HG03521 (cell line): ENCODE measurements around the gene PPP1R15A.
"Not testable (repeated sequence)": the region's sequence is repeated elsewhere in the genome, so short reads cannot be mapped to it uniquely, and the experiment has no call there.

Experiments used
- ATAC-seq: cut with Tn5 transposase; IDR thresholded peaks from one replicate; pipeline ENCODE4 v1.9.1; 2021; ENCODE audit warnings: mild to moderate bottlenecking, moderate library complexity; ENCODE audit not compliant: unreplicated experiment

Gene PPP1R15A

DNA sequence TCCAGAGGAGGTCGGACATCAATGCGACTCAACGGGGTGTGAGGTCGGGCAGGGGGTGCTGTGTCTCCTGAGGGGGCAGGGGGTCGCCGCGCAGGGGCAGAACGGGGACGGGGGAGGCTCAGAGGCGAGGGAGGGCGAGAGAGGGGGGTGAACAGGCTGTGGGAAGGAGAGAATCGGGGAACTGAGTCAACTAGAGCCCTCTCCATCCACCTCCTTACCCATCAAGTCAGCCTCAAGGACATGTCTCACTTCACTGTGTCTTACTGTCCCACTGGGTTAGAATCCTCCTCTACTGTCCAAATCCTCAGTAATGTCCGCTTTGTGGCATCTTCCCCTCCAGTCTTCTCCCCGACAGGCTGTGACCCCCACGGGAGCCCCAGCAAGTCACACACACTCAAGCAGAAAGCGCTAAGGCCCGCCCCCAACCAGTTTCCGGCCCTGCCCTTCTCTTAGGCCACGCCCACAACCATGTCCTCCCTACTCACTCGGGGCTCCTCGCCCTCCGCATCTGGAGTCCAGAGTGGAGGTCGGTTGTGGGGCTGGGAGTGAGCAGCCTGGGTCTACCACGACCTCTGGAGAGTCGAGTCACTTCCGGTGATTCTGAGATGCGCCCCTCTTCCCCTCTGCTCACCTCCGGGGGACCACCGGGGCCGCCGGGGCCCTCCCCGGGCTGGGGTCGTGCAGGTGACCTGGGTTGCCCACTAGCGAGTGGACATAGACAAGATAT lies 13.1 kb upstream of the PPP1R15A start:
- no peak for ATAC-seq

- no peak for ATAC-seq
These were observed 12.3 kb upstream of the PPP1R15A start for GRCh38 chr19:48859711-48860572.

DNA sequence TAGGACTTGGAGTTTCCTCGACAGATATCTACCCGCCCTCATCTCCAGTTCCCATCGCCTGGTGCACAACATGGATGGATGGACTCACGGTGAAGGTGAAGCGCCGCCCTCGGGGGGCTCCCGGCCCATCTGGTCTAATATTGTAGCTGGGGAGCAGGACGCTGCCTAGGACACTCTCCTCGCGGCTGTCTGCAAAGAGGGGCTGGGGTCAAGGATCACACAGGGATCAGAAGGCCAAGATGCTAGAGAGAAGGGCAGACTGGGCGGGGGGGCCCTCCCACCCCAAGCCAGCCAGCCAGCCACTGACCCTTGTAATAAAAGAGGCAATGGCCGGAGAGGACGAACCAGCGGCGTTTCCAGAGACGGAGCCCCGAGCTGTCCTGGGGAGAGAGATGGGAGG lies 10.9 kb upstream of the PPP1R15A start:
- ATAC-seq, result no peak

DNA sequence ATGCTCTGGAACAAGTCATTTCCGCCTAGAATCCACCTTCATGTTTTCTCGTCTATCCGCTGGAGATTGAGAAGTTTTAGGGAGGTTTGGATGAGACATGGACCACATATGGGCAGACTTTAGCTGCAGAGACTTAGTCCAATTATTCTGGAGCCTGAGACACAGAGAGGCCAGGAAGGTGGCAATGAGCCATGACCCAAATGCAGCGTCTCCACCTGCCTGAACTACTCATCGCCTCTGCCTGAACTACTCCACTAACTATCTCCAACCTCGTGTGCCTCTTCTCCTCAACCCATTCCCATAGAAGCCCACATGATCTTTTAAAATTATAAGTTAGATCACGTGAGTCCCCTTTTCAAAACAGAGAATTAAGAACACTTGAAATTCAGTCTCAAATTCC lies 9.4 kb upstream of the PPP1R15A start:
- no peak for ATAC-seq

- no peak for ATAC-seq
These were observed 5.5 kb upstream of the PPP1R15A start for GRCh38 chr19:48866692-48867091.

DNA sequence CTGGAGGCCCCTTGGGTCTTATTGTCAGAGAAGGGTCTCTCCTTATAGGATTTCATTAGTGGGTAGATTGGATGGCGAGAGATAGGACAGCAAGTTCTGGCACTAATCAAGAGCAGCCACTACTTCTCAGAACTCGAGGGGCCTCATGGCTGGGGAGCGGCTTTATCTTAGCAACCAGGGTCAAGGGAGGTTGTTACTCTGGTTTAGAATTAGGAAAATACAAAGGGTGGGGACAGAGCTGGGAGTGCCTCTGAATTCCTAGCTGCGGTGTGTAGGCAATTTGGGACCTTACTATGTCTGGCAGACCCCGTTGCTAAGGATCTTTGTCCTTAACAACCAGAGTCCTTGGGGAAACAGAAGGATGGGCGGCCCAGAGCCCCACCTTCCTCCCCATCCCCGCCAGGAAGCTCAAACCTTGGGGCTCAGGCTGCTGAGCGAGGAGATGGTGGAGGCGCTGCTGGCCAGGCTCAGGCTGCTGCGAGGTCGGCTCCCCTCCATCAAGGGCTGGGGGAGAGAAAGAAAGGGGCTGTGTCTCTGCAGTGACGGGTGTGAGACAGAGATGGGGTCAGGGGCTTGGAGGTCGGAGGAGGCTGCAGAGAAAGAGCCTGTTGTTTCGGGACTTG lies 5.0 kb upstream of the PPP1R15A start:
- ATAC-seq, result no peak

DNA sequence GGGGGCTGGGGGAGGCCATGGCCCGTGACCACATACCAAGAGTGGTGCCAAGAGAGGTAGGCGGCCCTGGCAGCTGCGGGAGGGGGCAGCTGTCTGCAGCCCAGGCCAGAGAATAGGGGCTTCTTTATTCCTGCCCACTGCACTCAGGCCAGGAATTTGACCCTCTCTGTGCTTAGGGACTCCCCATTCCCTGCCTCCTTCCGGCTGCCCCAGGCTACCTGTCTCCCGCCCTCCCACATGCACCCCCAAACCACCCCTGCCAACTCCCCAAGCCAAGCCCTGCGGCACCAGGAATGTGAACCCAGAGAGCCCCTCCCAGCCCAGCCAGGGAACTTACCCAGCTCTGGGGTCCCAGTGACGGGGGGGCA lies 4.5 kb upstream of the PPP1R15A start:
- ATAC-seq, result no peak

DNA sequence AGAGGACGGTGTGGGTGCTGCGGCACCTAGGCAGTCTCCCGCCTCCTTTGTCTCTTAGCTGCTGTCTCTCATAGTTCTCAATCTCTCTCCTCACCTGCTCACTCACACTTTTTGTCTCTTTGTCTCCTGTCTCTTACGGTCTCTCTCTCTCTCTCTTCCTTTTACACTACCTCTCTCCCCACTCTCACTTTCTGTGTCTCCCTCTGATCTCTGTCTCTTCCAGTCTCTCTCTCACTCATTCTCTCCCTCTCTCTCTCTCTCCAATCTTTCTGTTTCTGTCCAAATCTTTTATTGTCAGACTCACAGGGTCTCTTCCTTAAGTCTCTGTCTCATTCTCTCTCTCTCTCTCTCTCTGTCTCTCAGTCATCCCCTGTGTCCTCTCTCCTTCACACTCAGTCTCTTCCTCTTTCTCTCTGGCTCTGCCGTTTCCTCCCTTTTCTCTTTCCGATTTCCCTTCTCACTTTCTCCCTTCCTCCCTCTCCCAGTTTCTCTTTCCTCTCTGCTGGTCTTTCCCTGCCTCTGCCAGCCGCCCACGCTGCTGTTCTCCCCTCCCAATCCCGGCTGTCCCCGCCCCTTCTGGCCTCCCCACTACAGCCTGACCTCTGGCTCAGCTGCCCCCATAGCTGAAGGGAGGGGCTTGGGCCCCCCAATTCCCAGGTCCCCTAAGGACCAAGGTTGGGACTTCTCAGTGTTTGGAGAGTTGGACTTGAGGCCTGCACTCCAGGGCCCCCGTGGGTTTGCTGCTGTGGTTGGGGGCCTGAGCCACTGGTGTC lies 3.9 kb upstream of the PPP1R15A start, which contains the start of gene PLEKHA4:
TSS of gene PLEKHA4 (minus strand) at position 504 of the 773 bp plus-strand sequence. CDS start 997 bp downstream, outside the sequence.
- ATAC-seq, result no peak

GRCh38 chr19:48870048-48870447 lies 2.2 kb upstream of the PPP1R15A start:
- ATAC-seq, result no peak

DNA sequence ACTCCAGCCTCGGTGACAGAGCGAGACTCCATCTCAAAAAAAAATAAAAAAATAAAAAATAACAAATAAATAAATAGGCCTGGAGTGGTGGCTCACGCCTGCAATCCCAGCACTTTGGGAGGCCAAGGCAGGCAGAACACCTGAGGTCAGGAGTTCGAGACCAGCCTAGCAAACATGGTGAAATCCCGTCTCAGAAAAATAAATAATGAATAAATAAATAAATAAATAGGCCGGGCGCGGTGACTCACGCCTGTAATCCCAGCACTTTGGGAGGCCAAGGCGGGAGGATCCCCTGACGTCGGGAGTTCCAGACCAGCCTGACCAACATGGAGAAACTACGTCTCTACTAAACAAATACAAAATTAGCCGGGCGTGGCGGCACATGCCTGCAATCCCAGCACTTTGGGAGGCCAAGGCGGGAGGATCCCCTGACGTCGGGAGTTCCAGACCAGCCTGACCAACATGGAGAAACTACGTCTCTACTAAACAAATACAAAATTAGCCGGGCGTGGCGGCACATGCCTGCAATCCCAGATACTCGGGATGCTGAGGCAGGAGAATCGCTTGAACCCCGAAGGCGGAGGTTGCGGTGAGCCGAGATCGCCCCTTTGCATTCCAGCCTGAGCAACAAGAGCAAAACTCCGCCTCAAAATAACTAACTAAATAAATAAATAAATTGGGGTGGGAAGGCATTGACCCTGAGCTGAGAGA lies 595 bp upstream of the PPP1R15A start:
- ATAC-seq, result not testable (repeated sequence)

GRCh38 chr19:48872884-48873475 lies 759 bp downstream of the PPP1R15A start:
- ATAC-seq, result no peak

DNA sequence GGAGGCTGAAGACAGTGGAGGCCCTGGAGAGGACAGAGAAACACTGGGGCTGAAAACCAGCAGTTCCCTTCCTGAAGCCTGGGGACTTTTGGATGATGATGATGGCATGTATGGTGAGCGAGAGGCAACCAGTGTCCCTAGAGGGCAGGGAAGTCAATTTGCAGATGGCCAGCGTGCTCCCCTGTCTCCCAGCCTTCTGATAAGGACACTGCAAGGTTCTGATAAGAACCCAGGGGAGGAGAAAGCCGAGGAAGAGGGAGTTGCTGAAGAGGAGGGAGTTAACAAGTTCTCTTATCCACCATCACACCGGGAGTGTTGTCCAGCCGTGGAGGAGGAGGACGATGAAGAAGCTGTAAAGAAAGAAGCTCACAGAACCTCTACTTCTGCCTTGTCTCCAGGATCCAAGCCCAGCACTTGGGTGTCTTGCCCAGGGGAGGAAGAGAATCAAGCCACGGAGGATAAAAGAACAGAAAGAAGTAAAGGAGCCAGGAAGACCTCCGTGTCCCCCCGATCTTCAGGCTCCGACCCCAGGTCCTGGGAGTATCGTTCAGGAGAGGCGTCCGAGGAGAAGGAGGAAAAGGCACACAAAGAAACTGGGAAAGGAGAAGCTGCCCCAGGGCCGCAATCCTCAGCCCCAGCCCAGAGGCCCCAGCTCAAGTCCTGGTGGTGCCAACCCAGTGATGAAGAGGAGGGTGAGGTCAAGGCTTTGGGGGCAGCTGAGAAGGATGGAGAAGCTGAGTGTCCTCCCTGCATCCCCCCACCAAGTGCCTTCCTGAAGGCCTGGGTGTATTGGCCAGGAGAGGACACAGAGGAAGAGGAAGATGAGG lies 1.5 kb downstream of the PPP1R15A start:
- ATAC-seq, result no peak

GRCh38 chr19:48874303-48875135 lies 2.3 kb downstream of the PPP1R15A start:
- no peak for ATAC-seq

- ATAC-seq, result not testable (repeated sequence)
These were observed 4.1 kb downstream of the PPP1R15A start for GRCh38 chr19:48876043-48876981.

DNA sequence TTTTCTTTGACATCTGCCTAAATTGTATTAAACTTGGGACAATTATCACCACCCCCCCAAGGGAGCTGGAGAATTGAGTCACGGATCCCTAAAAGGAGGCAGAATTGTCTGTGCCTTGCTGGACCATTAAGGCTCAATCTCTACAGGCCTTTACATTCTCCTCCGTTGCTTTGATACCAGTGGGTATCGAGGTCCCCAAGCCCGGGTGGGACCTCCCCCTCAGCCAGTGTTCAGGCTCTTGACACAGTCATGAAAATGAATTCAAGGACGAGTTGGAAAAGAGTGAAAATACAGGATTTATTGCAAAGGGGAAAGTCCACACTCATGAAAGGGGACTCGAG lies 5.6 kb downstream of the PPP1R15A start:
- no peak for ATAC-seq

DNA sequence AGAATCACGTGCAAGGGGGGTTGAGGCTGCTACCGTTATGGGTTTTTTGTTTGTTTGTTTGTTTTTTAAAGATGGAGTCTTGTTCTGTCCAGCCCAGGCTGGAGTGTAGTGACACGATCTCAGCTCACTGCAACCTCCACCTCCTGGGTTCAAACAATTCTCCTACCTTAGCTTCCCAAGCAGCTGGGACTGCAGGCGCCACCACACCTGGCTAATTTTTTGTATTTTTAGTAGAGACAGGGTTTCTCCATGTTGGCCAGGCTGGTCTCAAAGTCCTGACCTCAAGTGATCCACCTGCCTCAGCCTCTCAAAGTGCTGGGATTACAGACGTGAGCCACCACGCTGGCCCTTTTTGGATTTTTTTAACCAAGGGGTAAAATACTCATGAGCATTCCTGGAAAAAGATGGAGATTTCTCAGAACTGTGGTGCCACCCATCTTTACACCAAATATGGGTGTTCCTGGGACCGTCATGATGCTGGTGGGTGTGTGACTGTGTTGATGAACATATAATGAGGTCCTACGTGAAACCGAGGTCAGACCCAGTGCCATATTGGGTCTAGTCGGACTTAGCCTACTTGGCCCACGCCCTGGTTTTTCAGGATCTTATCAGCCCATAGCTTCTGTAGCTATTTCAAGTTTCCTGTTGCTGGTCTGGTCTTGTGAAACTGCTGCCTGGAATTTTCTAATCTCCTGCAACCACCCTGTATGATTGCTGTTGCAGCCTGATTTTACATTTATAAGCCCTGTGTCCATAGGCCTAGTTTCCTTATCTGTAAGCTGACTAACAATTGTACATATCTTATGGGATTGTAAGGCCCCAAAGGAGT lies 6.2 kb downstream of the PPP1R15A start:
- ATAC-seq, result no peak
